Smooth muscle cell of the pulmonary artery (primary cell): Measurements from ENCODE around the gene TPPP2. TPM values are rescaled to one million over a fixed set of nuclear protein-coding genes. Genes with fewer than 3 reads are reported as not detected.

Source experiments
- total RNA-seq: library from RNA; depleted of rRNA; stranded (reverse); fragments of >200 nt; gene quantifications from 2 replicates; pipeline ENCODE4 v1.2.3, GENCODE V29; 2014

The TPPP2 gene
- not detected in 2 replicates for total RNA-seq

GRCh38 chr14:21029917-21030316 is at the start of gene TPPP2:
TSS of gene TPPP2 (plus strand) at chr14:21030217. CDS start at chr14:21030582, 365 bp downstream.

GRCh38 chr14:20989787-20990600 is 40.0 kb upstream of the TPPP2 start, which contains the start of gene METTL17:
TSS of gene METTL17 (plus strand) at chr14:20989980. CDS start at chr14:20990003, 23 bp downstream.

GRCh38 chr14:20998674-20999366 is 31.2 kb upstream of the TPPP2 start, which contains the start of gene SLC39A2:
TSS of gene SLC39A2 (plus strand) at chr14:20999293. CDS start at chr14:20999447, 154 bp downstream.

DNA sequence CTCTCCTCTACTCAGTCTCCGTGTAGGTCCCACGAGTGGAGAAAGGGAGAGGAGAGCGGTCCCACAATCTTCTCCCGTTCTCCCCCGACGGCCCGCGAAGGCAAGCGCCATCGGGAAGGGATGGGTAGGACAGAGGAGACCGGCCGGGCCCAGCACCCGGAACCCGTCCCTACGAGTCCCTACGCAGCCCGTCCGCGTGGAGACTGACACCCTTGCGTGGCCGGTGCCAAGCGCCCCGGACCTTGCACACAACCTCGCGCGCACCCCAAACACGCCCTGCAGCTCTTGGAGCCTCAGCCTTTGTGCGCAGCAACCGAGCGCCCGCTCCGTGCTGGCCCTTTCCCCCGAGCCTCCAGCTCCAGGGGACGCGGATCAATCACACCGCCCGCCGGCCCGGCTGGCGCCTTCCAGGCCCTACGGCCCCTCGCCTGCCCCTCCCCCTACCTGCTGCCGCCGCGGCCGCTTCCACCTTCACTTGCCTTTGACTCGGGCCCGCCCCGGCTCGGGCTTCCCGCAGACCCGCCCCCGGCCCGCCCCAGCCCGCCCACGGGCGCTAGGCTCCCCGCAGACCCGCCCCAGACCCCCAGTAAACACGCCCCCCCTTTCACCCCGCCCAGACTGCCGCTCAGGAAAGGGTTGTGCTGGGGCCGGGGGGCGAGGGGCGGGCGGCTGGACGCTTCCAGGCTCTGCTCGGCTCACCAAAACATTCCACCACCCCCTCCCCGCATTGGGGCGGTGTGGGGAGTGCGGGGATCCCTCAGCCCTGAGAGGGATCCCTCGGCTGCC is 5.2 kb upstream of the TPPP2 start, which contains the start of gene NDRG2:
TSS of gene NDRG2 (minus strand) at position 477 of the 786 bp plus-strand sequence. CDS start 1,746 bp downstream, outside the sequence.

GRCh38 chr14:21034707-21035106 is 4.7 kb downstream of the TPPP2 start, which contains the start of gene RNASE13:
TSS of gene RNASE13 (minus strand) at chr14:21034807. CDS start at chr14:21034288, 519 bp downstream.

DNA sequence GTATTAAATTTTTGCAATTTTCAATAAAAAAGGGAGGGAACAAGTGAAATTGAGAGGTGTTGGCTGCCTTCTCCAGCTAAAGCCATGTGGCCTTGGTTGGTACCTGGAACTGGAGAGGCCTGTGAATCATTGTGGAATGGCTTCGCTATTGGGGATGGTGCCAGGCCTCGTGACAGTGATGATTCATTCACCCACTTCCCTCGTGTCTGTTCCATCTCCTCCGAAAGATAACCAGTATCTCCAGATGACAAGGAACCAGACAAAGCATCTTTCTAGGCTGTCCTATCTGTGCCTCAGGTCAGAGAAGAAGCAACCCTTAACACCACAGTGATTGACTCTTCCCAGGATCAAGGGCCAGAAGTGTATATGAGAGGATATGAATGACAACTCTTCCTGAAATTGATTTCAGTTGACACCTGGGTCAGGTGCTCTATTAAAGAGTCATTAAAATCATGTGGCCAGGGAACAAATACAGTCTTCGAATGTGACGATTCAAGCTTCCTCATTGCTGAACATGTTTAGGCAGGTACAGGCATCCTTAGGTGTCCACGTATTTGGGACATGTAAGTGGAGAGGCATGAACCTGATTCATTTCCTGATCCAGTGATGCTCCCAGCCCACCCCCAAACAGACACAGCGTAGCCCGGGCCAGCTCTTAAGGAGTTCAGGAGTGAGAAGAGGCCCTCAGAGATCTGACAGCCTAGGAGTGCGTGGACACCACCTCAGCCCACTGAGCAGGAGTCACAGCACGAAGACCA is 11.8 kb downstream of the TPPP2 start, which contains the start of gene RNASE7:
TSS of gene RNASE7 (plus strand) at position 687 of the 758 bp plus-strand sequence. CDS start 631 bp downstream, outside the sequence.

DNA sequence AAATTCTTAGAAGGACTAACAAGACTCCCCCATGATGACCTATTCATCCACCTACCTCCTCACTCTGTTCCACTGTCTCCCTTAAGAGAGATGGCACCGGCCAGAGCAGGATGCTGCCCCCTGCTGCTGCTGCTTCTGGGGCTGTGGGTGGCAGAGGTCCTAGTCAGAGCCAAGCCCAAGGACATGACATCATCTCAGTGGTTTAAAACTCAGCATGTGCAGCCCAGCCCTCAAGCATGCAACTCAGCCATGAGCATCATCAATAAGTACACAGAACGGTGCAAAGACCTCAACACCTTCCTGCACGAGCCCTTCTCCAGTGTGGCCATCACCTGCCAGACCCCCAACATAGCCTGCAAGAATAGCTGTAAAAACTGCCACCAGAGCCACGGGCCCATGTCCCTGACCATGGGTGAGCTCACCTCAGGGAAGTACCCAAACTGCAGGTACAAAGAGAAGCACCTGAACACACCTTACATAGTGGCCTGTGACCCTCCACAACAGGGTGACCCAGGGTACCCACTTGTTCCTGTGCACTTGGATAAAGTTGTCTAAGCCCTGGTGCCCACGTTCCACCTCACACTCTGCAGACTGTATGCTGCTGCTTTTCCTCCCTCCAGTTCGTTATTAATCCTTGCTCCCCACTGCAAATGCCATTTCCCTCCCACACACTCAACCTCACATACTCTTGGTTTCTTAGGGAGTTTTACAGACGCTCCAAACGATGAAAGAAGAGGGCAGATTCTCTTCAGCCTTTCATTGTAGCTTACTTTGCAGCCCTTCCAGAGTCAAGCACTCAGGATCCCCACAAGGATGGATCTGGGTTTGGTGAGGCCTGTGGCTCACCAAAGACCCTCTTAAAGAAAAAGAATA is 28.0 kb downstream of the TPPP2 start, which contains the start of gene RNASE8:
TSS of gene RNASE8 (plus strand) at position 20 of the 873 bp plus-strand sequence. CDS start at position 91, 71 bp downstream.

DNA sequence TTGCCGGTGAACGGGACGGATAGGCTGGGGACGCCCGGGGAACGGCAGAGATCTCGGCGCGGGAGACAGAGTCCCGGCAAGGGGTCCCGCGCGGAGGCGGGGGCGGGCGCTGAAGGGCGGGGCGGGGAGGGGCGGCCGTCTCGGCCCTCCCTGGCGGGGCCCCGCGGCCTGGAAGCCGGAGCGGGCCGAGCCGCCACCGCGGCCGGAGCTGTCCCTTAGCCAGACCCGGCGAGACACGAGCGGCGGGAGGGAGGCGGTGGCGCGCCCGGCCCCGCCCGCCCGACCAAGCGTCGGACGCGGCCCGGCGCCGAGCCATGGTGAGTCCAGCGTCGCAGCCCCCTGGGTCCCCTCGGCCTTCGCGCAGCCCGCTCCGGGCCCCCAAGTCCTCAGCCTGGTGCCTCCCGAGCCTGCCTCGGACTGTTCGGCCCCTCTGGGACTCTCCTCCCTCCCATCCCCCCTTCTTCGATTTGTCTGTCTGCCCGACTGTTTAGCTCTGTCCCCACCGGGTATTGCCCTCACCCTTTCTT is 40.1 kb downstream of the TPPP2 start, which contains the start of gene ARHGEF40:
TSS of gene ARHGEF40 (plus strand) at position 222 of the 527 bp plus-strand sequence. CDS start at position 315, 93 bp downstream.

Other genes starting within 250 kb of the TPPP2 start
- gene RNASE6, start 248.9 kb upstream of the TPPP2 start, total RNA-seq: not detected in 2 replicates
- 1.6 and 7.6 TPM in 2 replicates for gene RNASE1, start 227.4 kb upstream of the TPPP2 start, total RNA-seq
- not detected in 2 replicates for gene RNASE3, start 138.8 kb upstream of the TPPP2 start, total RNA-seq
- gene RNASE2, start 74.7 kb upstream of the TPPP2 start, total RNA-seq: not detected in 2 replicates
- gene METTL17, start 40.2 kb upstream of the TPPP2 start, total RNA-seq: 24.9 and 26.3 TPM in 2 replicates
- not detected in 2 replicates for gene SLC39A2, start 30.9 kb upstream of the TPPP2 start, total RNA-seq
- gene NDRG2, start 5.2 kb upstream of the TPPP2 start, total RNA-seq: 0.50 and 1.0 TPM in 2 replicates
- not detected in 2 replicates for gene RNASE13, start 4.6 kb downstream of the TPPP2 start, total RNA-seq
- gene RNASE7, start 12.1 kb downstream of the TPPP2 start, total RNA-seq: not detected in 2 replicates
- gene RNASE8, start 27.6 kb downstream of the TPPP2 start, total RNA-seq: not detected in 2 replicates
- gene ARHGEF40, start 40.1 kb downstream of the TPPP2 start, total RNA-seq: 36.0 and 49.3 TPM in 2 replicates
- gene ZNF219, start 68.4 kb downstream of the TPPP2 start, total RNA-seq: 4.2 and 8.4 TPM in 2 replicates
- 0.13 TPM in 1 of 2 replicates, not detected in the other for gene TMEM253, start 70.8 kb downstream of the TPPP2 start, total RNA-seq
- gene OR5AU1, start 125.8 kb downstream of the TPPP2 start, total RNA-seq: not detected in 2 replicates
- gene HNRNPC, start 239.2 kb downstream of the TPPP2 start, total RNA-seq: 493 and 531 TPM in 2 replicates
- not detected in 2 replicates for gene RPGRIP1, start 249.9 kb downstream of the TPPP2 start, total RNA-seq